GM12878 (cell line): ENCODE results near the gene COMMD3. TPM values are rescaled to one million over a fixed set of nuclear protein-coding genes. Genes with fewer than 3 reads are reported as not detected.

ENCODE experiments used
- ASH2L ChIP-seq: fragments of 300-600, 200-600 bp; sonication (generic); IDR thresholded peaks from 2 replicates; pipeline ENCODE4 v1.6.1; 2017; ENCODE audit warnings: low read depth, mild to moderate bottlenecking, borderline replicate concordance
- BACH1 ChIP-seq: fragments of 450-650 bp; IDR thresholded peaks from 2 replicates; pipeline ENCODE4 v1.6.1; 2017; ENCODE audit warnings: mild to moderate bottlenecking, borderline replicate concordance
- BRCA1 ChIP-seq: IDR thresholded peaks from 2 replicates; pipeline ENCODE4 v1.6.1; 2011; ENCODE audit warnings: low read depth, low read length, improper control_type of control experiment
- CBX5 ChIP-seq: sonication (generic); IDR thresholded peaks from 2 replicates; pipeline ENCODE4 v1.6.1; 2016; ENCODE audit warnings: low read depth, moderate library complexity, mild to moderate bottlenecking, inconsistent platforms
- CHD4 ChIP-seq: fragments of 200-600 bp; sonication (generic); IDR thresholded peaks from 2 replicates; pipeline ENCODE4 v1.6.1; 2016; ENCODE audit warnings: mild to moderate bottlenecking
- CREM ChIP-seq: IDR thresholded peaks from 2 replicates; pipeline ENCODE4 v1.6.1; 2014; ENCODE audit warnings: antibody characterized with exemption, low read depth
- EP300 ChIP-seq, 2 experiments: fragments of 150-350 bp in 1 of 2; IDR thresholded peaks; 2 replicates each; pipeline ENCODE4 v1.6.1; 2011 to 2012; ENCODE audit warnings: low read depth in 2 of 2, low read length in 2 of 2, borderline replicate concordance in 1 of 2, improper control_type of control experiment in 1 of 2, inconsistent platforms in 1 of 2; ENCODE audit not compliant: control insufficient read depth in 1 of 2
- FOXK2 ChIP-seq: fragments of 450-650 bp; IDR thresholded peaks from 2 replicates; pipeline ENCODE4 v1.6.1; 2017; ENCODE audit warnings: mild to moderate bottlenecking, moderate library complexity
- HCFC1 ChIP-seq: fragments of 150-350 bp; IDR thresholded peaks from 2 replicates; pipeline ENCODE4 v1.6.1; 2014; ENCODE audit warnings: low read length
- KAT2A ChIP-seq: conservative IDR thresholded peaks from 2 replicates; pipeline ENCODE4 v1.6.1; 2011; ENCODE audit warnings: low read depth, low read length; ENCODE audit not compliant: control insufficient read depth
- MEF2A ChIP-seq: IDR thresholded peaks from 2 replicates; pipeline ENCODE4 v1.6.1; 2011; ENCODE audit warnings: low read depth, mild to moderate bottlenecking, low read length, moderate library complexity; ENCODE audit not compliant: insufficient read depth
- RAD51 ChIP-seq: fragments of 450-650 bp; IDR thresholded peaks from 2 replicates; pipeline ENCODE4 v1.6.1; 2016; ENCODE audit warnings: moderate library complexity, mild to moderate bottlenecking, inconsistent platforms
- RBBP5 ChIP-seq: fragments of 200-600 bp; sonication (generic); conservative IDR thresholded peaks from 2 replicates; pipeline ENCODE4 v1.6.1; 2016
- RELA ChIP-seq: fragments of 450-650 bp; IDR thresholded peaks from 2 replicates; pipeline ENCODE4 v1.8.0; 2014; ENCODE audit warnings: borderline replicate concordance; ENCODE audit not compliant: partially characterized antibody
- SMAD5 ChIP-seq: IDR thresholded peaks from 2 replicates; pipeline ENCODE4 v1.6.1; 2016; ENCODE audit warnings: antibody characterized with exemption, low read depth
- SP1 ChIP-seq: IDR thresholded peaks from one replicate; pipeline ENCODE4 v1.6.1; 2011; ENCODE audit warnings: low read depth, low read length
- SREBF2 ChIP-seq: IDR thresholded peaks from 2 replicates; pipeline ENCODE4 v1.6.1; 2012; ENCODE audit warnings: mild to moderate bottlenecking, low read length
- ZZZ3 ChIP-seq: IDR thresholded peaks from 2 replicates; pipeline ENCODE4 v1.6.1; 2011; ENCODE audit warnings: low read depth; ENCODE audit not compliant: control insufficient read depth, insufficient read length
- polyA plus RNA-seq, 11 experiments: library from polyadenylated mRNA; depleted of rRNA in 4 of 11; unstranded in 6 of 11; stranded (reverse) in 5 of 11; fragments of >200 nt; fragmentation: Nextera tagmentation in 4 of 11; fragmentation: Illumina TruSeq in 1 of 11; extraction: Ambion mirVana in 4 of 11; extraction: Trizol in 1 of 11; gene quantifications; 1 replicate in 1 of 11; 2 replicates in 10 of 11; pipeline versions ENCODE4 v1.2.1 to v1.2.3, GENCODE V29; 2011 to 2016; ENCODE audit warnings: inconsistent platforms in 2 of 11, missing spikeins in 2 of 11, low read depth in 1 of 11
- total RNA-seq, 4 experiments: library from RNA; depleted of rRNA in 3 of 4; stranded (reverse); fragments of >200 nt in 3 of 4; fragmentation: Illumina TruSeq in 1 of 4; extraction: Trizol in 1 of 4; gene quantifications; 2 replicates each; pipeline versions ENCODE4 v1.2.1 to v1.2.3, GENCODE V29; 2013 to 2021
- TF ChIP-seq, protein P1 (sequence below): fragments of 450-650 bp; IDR thresholded peaks from 2 replicates; pipeline ENCODE4 v1.6.1; 2017; ENCODE audit warnings: mild to moderate bottlenecking, moderate library complexity

Gene COMMD3
- total and polyA plus RNA-seq, 10 of the 15 experiments (the other 5 are each of a cell fraction or from before 2014, with no cell fraction given) = 64.5 to 248 (median 84.4) TPM

DNA sequence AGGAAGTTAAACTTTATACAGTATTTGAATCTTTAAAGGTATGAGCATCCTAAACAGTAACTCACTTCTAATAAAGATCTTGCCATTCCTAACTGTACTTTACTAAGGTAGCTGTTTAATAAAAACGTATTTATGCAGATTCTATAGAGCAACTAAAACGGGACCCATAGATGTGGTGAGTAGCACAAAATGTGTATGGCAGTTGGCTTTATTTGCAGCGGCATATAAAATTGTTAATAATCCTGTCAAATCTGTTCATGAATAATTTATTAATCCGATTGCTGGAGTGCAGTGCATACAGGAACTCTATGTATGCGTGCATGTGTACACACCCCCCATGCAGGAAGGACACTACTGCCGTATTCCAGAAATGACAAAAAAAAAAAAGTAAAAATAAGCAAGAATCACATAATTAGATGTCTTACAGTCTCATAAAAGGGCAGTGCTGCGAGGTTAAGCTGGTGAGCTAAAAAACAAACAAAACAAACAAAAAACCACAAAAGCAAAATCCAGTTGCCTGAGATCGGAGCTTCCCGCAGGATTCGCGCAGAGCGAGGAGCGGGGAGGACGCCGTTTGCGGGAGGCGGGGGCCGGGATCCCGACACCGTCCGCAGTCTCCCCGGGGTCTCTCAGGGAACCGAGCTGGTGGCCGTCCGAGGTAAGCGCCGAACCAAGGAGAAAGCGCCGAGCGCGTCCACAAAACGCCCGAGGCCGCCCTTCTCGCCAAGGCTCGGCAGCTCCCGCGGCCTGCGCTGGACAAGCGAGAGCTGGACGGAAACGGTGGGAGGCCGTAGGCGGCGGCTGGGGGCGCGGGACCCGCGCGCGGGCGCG lies 518 bp upstream of the COMMD3 start (continued):
- no peak for TF ChIP-seq CHD4
- TF ChIP-seq, protein P1, sequence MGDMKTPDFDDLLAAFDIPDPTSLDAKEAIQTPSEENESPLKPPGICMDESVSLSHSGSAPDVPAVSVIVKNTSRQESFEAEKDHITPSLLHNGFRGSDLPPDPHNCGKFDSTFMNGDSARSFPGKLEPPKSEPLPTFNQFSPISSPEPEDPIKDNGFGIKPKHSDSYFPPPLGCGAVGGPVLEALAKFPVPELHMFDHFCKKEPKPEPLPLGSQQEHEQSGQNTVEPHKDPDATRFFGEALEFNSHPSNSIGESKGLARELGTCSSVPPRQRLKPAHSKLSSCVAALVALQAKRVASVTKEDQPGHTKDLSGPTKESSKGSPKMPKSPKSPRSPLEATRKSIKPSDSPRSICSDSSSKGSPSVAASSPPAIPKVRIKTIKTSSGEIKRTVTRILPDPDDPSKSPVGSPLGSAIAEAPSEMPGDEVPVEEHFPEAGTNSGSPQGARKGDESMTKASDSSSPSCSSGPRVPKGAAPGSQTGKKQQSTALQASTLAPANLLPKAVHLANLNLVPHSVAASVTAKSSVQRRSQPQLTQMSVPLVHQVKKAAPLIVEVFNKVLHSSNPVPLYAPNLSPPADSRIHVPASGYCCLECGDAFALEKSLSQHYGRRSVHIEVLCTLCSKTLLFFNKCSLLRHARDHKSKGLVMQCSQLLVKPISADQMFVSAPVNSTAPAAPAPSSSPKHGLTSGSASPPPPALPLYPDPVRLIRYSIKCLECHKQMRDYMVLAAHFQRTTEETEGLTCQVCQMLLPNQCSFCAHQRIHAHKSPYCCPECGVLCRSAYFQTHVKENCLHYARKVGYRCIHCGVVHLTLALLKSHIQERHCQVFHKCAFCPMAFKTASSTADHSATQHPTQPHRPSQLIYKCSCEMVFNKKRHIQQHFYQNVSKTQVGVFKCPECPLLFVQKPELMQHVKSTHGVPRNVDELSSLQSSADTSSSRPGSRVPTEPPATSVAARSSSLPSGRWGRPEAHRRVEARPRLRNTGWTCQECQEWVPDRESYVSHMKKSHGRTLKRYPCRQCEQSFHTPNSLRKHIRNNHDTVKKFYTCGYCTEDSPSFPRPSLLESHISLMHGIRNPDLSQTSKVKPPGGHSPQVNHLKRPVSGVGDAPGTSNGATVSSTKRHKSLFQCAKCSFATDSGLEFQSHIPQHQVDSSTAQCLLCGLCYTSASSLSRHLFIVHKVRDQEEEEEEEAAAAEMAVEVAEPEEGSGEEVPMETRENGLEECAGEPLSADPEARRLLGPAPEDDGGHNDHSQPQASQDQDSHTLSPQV = no peak
- no peak for TF ChIP-seq BRCA1
- TF ChIP-seq CBX5 = no peak
- no peak for TF ChIP-seq SP1
- TF ChIP-seq HCFC1 = no peak
- TF ChIP-seq EP300 (IDR thresholded peaks at IDR 0.05; ENCODE audit: borderline replicate concordance in 1 of 2, control insufficient read depth in 1 of 2, low read depth in 2 of 2, low read length in 2 of 2) = no peak
- no peak for TF ChIP-seq MEF2A
- no peak for TF ChIP-seq RELA
- no peak for TF ChIP-seq KAT2A
- no peak for TF ChIP-seq BACH1
- TF ChIP-seq ASH2L = peak; percentile 94
- no peak for TF ChIP-seq SMAD5
- TF ChIP-seq ZZZ3 = no peak
- TF ChIP-seq SREBF2 = no peak
- TF ChIP-seq RAD51 = no peak
- TF ChIP-seq RBBP5 = no peak
- TF ChIP-seq CREM = no peak
- no peak for TF ChIP-seq FOXK2
- TF ChIP-seq, all 136 proteins: peak for 10
